Measurements from ENCODE around the gene TNRC6B.
A peak's percentile ranks its signal among the peaks of the same experiment; 100 is the strongest.
"Not testable (repeated sequence)": the region's sequence is repeated elsewhere in the genome, so short reads cannot be mapped to it uniquely, and the experiment has no call there.

TNRC6B gene

GRCh38 chr22:40196628-40197360 is 19.1 kb downstream of the TNRC6B start:
- Histone ChIP-seq H2AFZ (ENCODE audit: low read depth, low read length) (no peak overlapping the region), H3K79me1 (replicated peaks; ENCODE audit: low read length, poor library complexity, severe bottlenecking) (peaks cover 18% of the 10 kb centered on the region), H2BK12ac (ENCODE audit: low read length in 2 of 2) (no peak overlapping the region), H3K18ac (ENCODE audit: low read depth in 1 of 2, low read length in 2 of 2) (no peak overlapping the region), H3K4ac (ENCODE audit: low read depth in 1 of 2, low read length in 2 of 2) (no peak overlapping the region), H3K4me2 (ENCODE audit: low read length, poor library complexity, severe bottlenecking) (peak overlapping the region; percentile 21), H3K9ac (ENCODE audit: low read length) (peak overlapping the region; percentile 87), H3K4me3 (ENCODE audit: insufficient read depth in 1 of 2, low read depth in 1 of 2, low read length in 2 of 2) (peak overlapping the region in 1 of 2 experiments; percentile 53), H2BK15ac (ENCODE audit: low read depth, poor library complexity, severe bottlenecking) (no peak overlapping the region), H4K8ac (ENCODE audit: low read length) (no peak overlapping the region), H3K4me1 (ENCODE audit: control insufficient read depth, insufficient read depth, low read depth, low read length) (peaks cover 13% of the 10 kb centered on the region), H3K14ac (ENCODE audit: low read length in 2 of 2) (no peak overlapping the region), H3K23ac (ENCODE audit: low read length in 2 of 2) (no peak overlapping the region), H4K91ac (ENCODE audit: low read length) (no peak overlapping the region), H3K36me3 (ENCODE audit: control insufficient read depth in 1 of 2, insufficient read depth in 2 of 2, low read depth in 1 of 2, low read length in 2 of 2) (no peaks in the 10 kb centered on the region), H3K27ac (ENCODE audit: low read length, poor library complexity, severe bottlenecking) (peak overlapping the region; percentile 51), H3K27me3 (ENCODE audit: control insufficient read depth in 1 of 2, insufficient read depth in 1 of 2, low read length in 2 of 2) (no peaks in the 10 kb centered on the region), H2AK5ac (ENCODE audit: low read length, severe bottlenecking) (no peak overlapping the region), H2BK5ac (ENCODE audit: low read depth, low read length, poor library complexity, severe bottlenecking) (no peak overlapping the region), H3K9me3 (ENCODE audit: control insufficient read depth, low read length) (no peaks in the 10 kb centered on the region), H2BK120ac (ENCODE audit: low read depth, low read length) (no peak overlapping the region)
- WGBS = 60% methylated on average over 6 of the region's 7 CpGs
- peak; percentile 97 for DNase-seq

GRCh38 chr22:40197421-40197820 is 19.7 kb downstream of the TNRC6B start:
- WGBS = 85% methylated on average over 9 of the region's 9 CpGs
- Histone ChIP-seq H3K4me1 (ENCODE audit: control insufficient read depth, insufficient read depth, low read depth, low read length) (peaks cover 13% of the 10 kb centered on the region), H3K4me3 (ENCODE audit: insufficient read depth in 1 of 2, low read depth in 1 of 2, low read length in 2 of 2) (peak overlapping the region in 1 of 2 experiments; percentile 53), H3K9ac (ENCODE audit: low read length) (peak overlapping the region; percentile 87), H3K27ac (ENCODE audit: low read length, poor library complexity, severe bottlenecking) (peak overlapping the region; percentile 38), H3K79me1 (replicated peaks; ENCODE audit: low read length, poor library complexity, severe bottlenecking) (peaks cover 16% of the 10 kb centered on the region)
- not testable (repeated sequence) for H3K14ac ChIP-seq (ENCODE audit: low read length in 2 of 2); H2BK120ac ChIP-seq (ENCODE audit: low read depth, low read length); H3K4me2 ChIP-seq (ENCODE audit: low read length, poor library complexity, severe bottlenecking); H2BK12ac ChIP-seq (ENCODE audit: low read length in 2 of 2); DNase-seq; H3K4ac ChIP-seq (ENCODE audit: low read depth in 1 of 2, low read length in 2 of 2); H4K8ac ChIP-seq (ENCODE audit: low read length); H3K23ac ChIP-seq (ENCODE audit: low read length in 2 of 2); H3K27me3 ChIP-seq (ENCODE audit: control insufficient read depth in 1 of 2, insufficient read depth in 1 of 2, low read length in 2 of 2); H2BK15ac ChIP-seq (ENCODE audit: low read depth, poor library complexity, severe bottlenecking); H3K18ac ChIP-seq (ENCODE audit: low read depth in 1 of 2, low read length in 2 of 2); H4K91ac ChIP-seq (ENCODE audit: low read length); H2BK5ac ChIP-seq (ENCODE audit: low read depth, low read length, poor library complexity, severe bottlenecking); H2AFZ ChIP-seq (ENCODE audit: low read depth, low read length); H3K36me3 ChIP-seq (ENCODE audit: control insufficient read depth in 1 of 2, insufficient read depth in 2 of 2, low read depth in 1 of 2, low read length in 2 of 2); H3K9me3 ChIP-seq (ENCODE audit: control insufficient read depth, low read length); H2AK5ac ChIP-seq (ENCODE audit: low read length, severe bottlenecking)

DNA sequence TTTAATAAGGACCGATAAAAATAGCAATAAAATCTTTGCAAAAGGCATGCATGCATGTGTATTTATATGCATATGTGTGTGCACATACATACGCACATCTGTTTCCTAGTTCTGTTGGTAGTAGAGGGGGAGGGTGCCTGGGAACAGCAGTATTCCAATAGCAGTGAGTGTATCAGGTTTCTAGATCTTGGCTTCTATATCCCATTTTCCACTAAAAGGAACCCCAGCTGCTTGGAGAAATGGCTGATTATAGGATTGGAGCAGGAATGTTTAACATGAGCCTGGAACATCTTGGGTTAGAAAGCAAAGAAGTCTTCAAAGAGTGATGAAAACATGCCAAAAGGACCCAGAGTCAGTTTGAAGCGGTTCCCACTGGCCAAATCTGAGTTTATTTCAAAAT is 21.0 kb downstream of the TNRC6B start:
- H3K23ac ChIP-seq (ENCODE audit: low read length in 2 of 2) = no peak overlapping the region
- no peak overlapping the region for H4K8ac ChIP-seq (ENCODE audit: low read length)
- no peak overlapping the region for H2AFZ ChIP-seq (ENCODE audit: low read depth, low read length)
- H3K36me3 ChIP-seq (ENCODE audit: control insufficient read depth in 1 of 2, insufficient read depth in 2 of 2, low read depth in 1 of 2, low read length in 2 of 2) = peaks cover 3 to 8% of the 10 kb centered on the region in 2 experiments
- 100% methylated on average over 3 of the region's 3 CpGs for WGBS
- no peak overlapping the region for H3K14ac ChIP-seq (ENCODE audit: low read length in 2 of 2)
- no peak overlapping the region for H3K4ac ChIP-seq (ENCODE audit: low read depth in 1 of 2, low read length in 2 of 2)
- no peak overlapping the region for H2AK5ac ChIP-seq (ENCODE audit: low read length, severe bottlenecking)
- H3K79me1 ChIP-seq (replicated peaks; ENCODE audit: low read length, poor library complexity, severe bottlenecking) = peaks cover 17% of the 10 kb centered on the region
- H3K4me2 ChIP-seq (ENCODE audit: low read length, poor library complexity, severe bottlenecking) = no peak overlapping the region
- no peak overlapping the region for H3K27ac ChIP-seq (ENCODE audit: low read length, poor library complexity, severe bottlenecking)
- peaks cover 18% of the 10 kb centered on the region for H3K4me1 ChIP-seq (ENCODE audit: control insufficient read depth, insufficient read depth, low read depth, low read length)
- no peak for DNase-seq
- H3K9me3 ChIP-seq (ENCODE audit: control insufficient read depth, low read length) = no peaks in the 10 kb centered on the region
- no peak overlapping the region for H4K91ac ChIP-seq (ENCODE audit: low read length)
- H3K18ac ChIP-seq (ENCODE audit: low read depth in 1 of 2, low read length in 2 of 2) = no peak overlapping the region
- no peak overlapping the region for H2BK15ac ChIP-seq (ENCODE audit: low read depth, poor library complexity, severe bottlenecking)
- H2BK120ac ChIP-seq (ENCODE audit: low read depth, low read length) = no peak overlapping the region
- H3K9ac ChIP-seq (ENCODE audit: low read length) = no peak overlapping the region
- no peaks in the 10 kb centered on the region for H3K27me3 ChIP-seq (ENCODE audit: control insufficient read depth in 1 of 2, insufficient read depth in 1 of 2, low read length in 2 of 2)
- no peak overlapping the region for H2BK5ac ChIP-seq (ENCODE audit: low read depth, low read length, poor library complexity, severe bottlenecking)
- no peak overlapping the region for H2BK12ac ChIP-seq (ENCODE audit: low read length in 2 of 2)
- H3K4me3 ChIP-seq (ENCODE audit: insufficient read depth in 1 of 2, low read depth in 1 of 2, low read length in 2 of 2) = no peak overlapping the region

DNA sequence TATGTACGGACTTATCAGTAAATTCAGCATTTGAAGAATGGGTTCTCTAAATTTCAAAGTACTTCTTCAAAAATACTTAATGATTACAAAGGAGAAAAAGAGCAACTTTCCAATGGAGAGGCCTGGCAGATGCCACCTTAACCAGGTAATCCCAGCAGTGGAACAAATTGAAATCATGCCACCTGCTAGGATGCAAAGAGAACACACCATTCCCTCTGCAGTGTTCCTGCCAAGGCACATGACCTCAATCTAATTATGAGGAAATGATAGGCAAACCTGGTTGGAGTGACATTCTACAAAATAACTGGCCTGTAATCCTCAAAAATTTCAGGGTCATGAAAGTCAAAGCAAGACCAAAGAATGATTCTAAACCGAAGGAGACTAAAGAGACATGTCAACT is 21.5 kb downstream of the TNRC6B start:
- no peak for DNase-seq
- Histone ChIP-seq H2AFZ (ENCODE audit: low read depth, low read length) (no peak overlapping the region), H2BK12ac (ENCODE audit: low read length in 2 of 2) (no peak overlapping the region), H3K4me1 (ENCODE audit: control insufficient read depth, insufficient read depth, low read depth, low read length) (peaks cover 18% of the 10 kb centered on the region), H3K4me3 (ENCODE audit: insufficient read depth in 1 of 2, low read depth in 1 of 2, low read length in 2 of 2) (no peak overlapping the region), H3K36me3 (ENCODE audit: control insufficient read depth in 1 of 2, insufficient read depth in 2 of 2, low read depth in 1 of 2, low read length in 2 of 2) (peaks cover 3 to 8% of the 10 kb centered on the region in 2 experiments), H3K23ac (ENCODE audit: low read length in 2 of 2) (no peak overlapping the region), H3K4ac (ENCODE audit: low read depth in 1 of 2, low read length in 2 of 2) (no peak overlapping the region), H3K9me3 (ENCODE audit: control insufficient read depth, low read length) (no peaks in the 10 kb centered on the region), H4K91ac (ENCODE audit: low read length) (no peak overlapping the region), H3K27me3 (ENCODE audit: control insufficient read depth in 1 of 2, insufficient read depth in 1 of 2, low read length in 2 of 2) (no peaks in the 10 kb centered on the region), H3K18ac (ENCODE audit: low read depth in 1 of 2, low read length in 2 of 2) (no peak overlapping the region), H3K4me2 (ENCODE audit: low read length, poor library complexity, severe bottlenecking) (no peak overlapping the region), H2BK15ac (ENCODE audit: low read depth, poor library complexity, severe bottlenecking) (no peak overlapping the region), H3K14ac (ENCODE audit: low read length in 2 of 2) (no peak overlapping the region), H2BK120ac (ENCODE audit: low read depth, low read length) (no peak overlapping the region), H3K27ac (ENCODE audit: low read length, poor library complexity, severe bottlenecking) (no peak overlapping the region), H3K79me1 (replicated peaks; ENCODE audit: low read length, poor library complexity, severe bottlenecking) (peaks cover 17% of the 10 kb centered on the region), H4K8ac (ENCODE audit: low read length) (no peak overlapping the region), H3K9ac (ENCODE audit: low read length) (no peak overlapping the region), H2AK5ac (ENCODE audit: low read length, severe bottlenecking) (no peak overlapping the region), H2BK5ac (ENCODE audit: low read depth, low read length, poor library complexity, severe bottlenecking) (no peak overlapping the region)
- WGBS = 97% methylated on average over 1 of the region's 2 CpGs

Measured in mesenchymal stem cell (in vitro differentiated cells and primary cell).